A549 (cell line): ENCODE results near the gene RRP8. TPM values are rescaled to one million over a fixed set of nuclear protein-coding genes. Genes with fewer than 3 reads are reported as not detected.

Experiments
- ATAC-seq, 2 experiments: fragments of 200-7000 bp in 1 of 2; fragments of >200 bp in 1 of 2; cut with Nextera tagmentation in 1 of 2; cut with Tn5 transposase in 1 of 2; 3 replicates each; pipeline versions ENCODE4 v1.8.0 to v1.9.1; 2018 to 2020; ENCODE audit warnings: mild to moderate bottlenecking in 1 of 2, moderate library complexity in 1 of 2
- CTCF ChIA-PET: fragments of 300-600 bp; sonication (Branson Sonifier 250); formaldehyde crosslinking; extraction: SDS; loops from one replicate; lab custom pipeline; 2021; ENCODE audit warnings: antibody characterized with exemption, inconsistent platforms; lab: Yijun Ruan, JAX
- POLR2A ChIA-PET: fragments of 350-600 bp; formaldehyde crosslinking; extraction: SDS; loops from one replicate; lab custom pipeline; 2021; ENCODE audit warnings: antibody characterized with exemption, inconsistent platforms; lab: Yijun Ruan, JAX
- DNase-seq, 2 experiments: peaks; one replicate each; pipeline versions ENCODE4 v3.0.0 to v3.0.0-alpha.2; 2011 to 2016; ENCODE audit warnings: low read depth in 1 of 2, low spot score in 1 of 2
- FAIRE-seq: peaks from 2 replicates; lab custom pipeline; 2011; peaks lifted over from hg19 to GRCh38; lab: Jason Lieb, UNC
- H3K27ac ChIP-seq, 2 experiments: fragments of >200 bp; sonication (Bioruptor Twin); formaldehyde crosslinking; 3 replicates each; pipeline ENCODE4 v1.5.1; 2016 to 2017
- H3K4me1 ChIP-seq: fragments of >200 bp; sonication (Bioruptor Twin); formaldehyde crosslinking; 3 replicates; pipeline ENCODE4 v1.6.1; 2016
- H3K4me2 ChIP-seq: fragments of >200 bp; sonication (Bioruptor Twin); formaldehyde crosslinking; 3 replicates; pipeline ENCODE4 v1.6.1; 2016
- H3K4me3 ChIP-seq: fragments of >200 bp; sonication (Bioruptor Twin); formaldehyde crosslinking; 3 replicates; pipeline ENCODE4 v1.5.1; 2016
- H3K9me3 ChIP-seq: fragments of >200 bp; sonication (Bioruptor Twin); formaldehyde crosslinking; 3 replicates; pipeline ENCODE4 v1.6.1; 2016
- BHLHE40 ChIP-seq: IDR thresholded peaks from 2 replicates; pipeline ENCODE4 v1.6.1; 2012; ENCODE audit warnings: low read depth, low read length, inconsistent platforms
- CEBPB ChIP-seq, 2 experiments: fragments of >200 bp in 1 of 2; sonication (Bioruptor Twin) in 1 of 2; formaldehyde crosslinking in 1 of 2; IDR thresholded peaks; 2 replicates each; pipeline ENCODE4 v1.6.1; 2012 to 2016
- CHD2 ChIP-seq: fragments of 150-350 bp; IDR thresholded peaks from 2 replicates; pipeline ENCODE4 v1.6.1; 2014; ENCODE audit warnings: low read length; ENCODE audit not compliant: partially characterized antibody
- CHD4 ChIP-seq: fragments of 200-600 bp; sonication (generic); IDR thresholded peaks from 2 replicates; pipeline ENCODE4 v1.6.1; 2016; ENCODE audit warnings: antibody characterized with exemption, mild to moderate bottlenecking, borderline replicate concordance
- EHF ChIP-seq: fragments of 250-450 bp; sonication (Bioruptor Pico); IDR thresholded peaks from 2 replicates; pipeline ENCODE4 v1.5.0; 2020; ENCODE audit warnings: mild to moderate bottlenecking
- FOSL2 ChIP-seq, 2 experiments: fragments of 450-650 bp in 1 of 2; fragments of >200 bp in 1 of 2; sonication (Bioruptor Twin) in 1 of 2; formaldehyde crosslinking; IDR thresholded peaks; 2 replicates each; pipeline versions ENCODE4 v1.5.0 to v1.6.1; 2016 to 2020; ENCODE audit warnings: mild to moderate bottlenecking in 1 of 2, moderate library complexity in 1 of 2
- HDAC2 ChIP-seq: fragments of 200-600 bp; sonication (generic); IDR thresholded peaks from 2 replicates; pipeline ENCODE4 v1.6.1; 2016
- HOXA7 ChIP-seq: fragments of 250-450 bp; sonication (Bioruptor Pico); IDR thresholded peaks from 2 replicates; pipeline ENCODE4 v1.5.0; 2020; ENCODE audit warnings: mild to moderate bottlenecking, moderate library complexity
- HOXB5 ChIP-seq: fragments of 250-450 bp; sonication (Bioruptor Pico); IDR thresholded peaks from 2 replicates; pipeline ENCODE4 v1.5.0; 2020; ENCODE audit warnings: mild to moderate bottlenecking, moderate library complexity
- JUN ChIP-seq, 2 experiments: fragments of >200 bp; sonication (Bioruptor Twin); formaldehyde crosslinking; IDR thresholded peaks; 2 replicates in 1 of 2; 3 replicates in 1 of 2; pipeline ENCODE4 v1.6.1; 2016 to 2017
- JUNB ChIP-seq: fragments of >200 bp; sonication (Bioruptor Twin); formaldehyde crosslinking; IDR thresholded peaks from 2 replicates; pipeline ENCODE4 v1.6.1; 2016
- KDM1A ChIP-seq: fragments of 200-600 bp; sonication (generic); IDR thresholded peaks from 2 replicates; pipeline ENCODE4 v1.6.1; 2016; ENCODE audit warnings: low read depth, mild to moderate bottlenecking
- NFE2L2 ChIP-seq: fragments of 150-350 bp; conservative IDR thresholded peaks from 2 replicates; pipeline ENCODE4 v1.6.1; 2014; ENCODE audit warnings: low read length
- POLR2AphosphoS2 ChIP-seq: conservative IDR thresholded peaks from 2 replicates; pipeline ENCODE4 v1.6.1; 2012; ENCODE audit warnings: low read length, improper control_type of control experiment, inconsistent platforms
- RARB ChIP-seq: fragments of 250-450 bp; sonication (Bioruptor Pico); IDR thresholded peaks from 2 replicates; pipeline ENCODE4 v1.8.0; 2021; ENCODE audit warnings: mild to moderate bottlenecking, moderate library complexity
- RCOR1 ChIP-seq: fragments of 150-350 bp; IDR thresholded peaks from 2 replicates; pipeline ENCODE4 v1.6.1; 2014; ENCODE audit warnings: antibody characterized with exemption, low read length, low read depth
- RFX5 ChIP-seq: fragments of 450-650 bp; IDR thresholded peaks from 2 replicates; pipeline ENCODE4 v1.7.1; 2014; ENCODE audit warnings: antibody characterized with exemption, mild to moderate bottlenecking, moderate library complexity
- SMC3 ChIP-seq: fragments of >200 bp; sonication (Bioruptor Twin); formaldehyde crosslinking; IDR thresholded peaks from 3 replicates; pipeline ENCODE4 v1.6.1; 2018; ENCODE audit warnings: inconsistent platforms
- TFCP2L1 ChIP-seq: fragments of 250-450 bp; sonication (Bioruptor Pico); IDR thresholded peaks from 2 replicates; pipeline ENCODE4 v1.5.0; 2021; ENCODE audit warnings: mild to moderate bottlenecking
- ZC3H11A ChIP-seq: fragments of 450-650 bp; IDR thresholded peaks from 2 replicates; pipeline ENCODE4 v1.6.1; 2014; ENCODE audit warnings: antibody characterized with exemption, mild to moderate bottlenecking
- ZFP36 ChIP-seq: fragments of 450-650 bp; IDR thresholded peaks from 2 replicates; pipeline ENCODE4 v1.6.1; 2014; ENCODE audit warnings: borderline replicate concordance; ENCODE audit not compliant: partially characterized antibody
- ZSCAN20 ChIP-seq: fragments of 250-450 bp; sonication (Bioruptor Pico); IDR thresholded peaks from 2 replicates; pipeline ENCODE4 v1.8.0; 2022; ENCODE audit warnings: mild to moderate bottlenecking, moderate library complexity
- WGBS: methylation state at CpG from one replicate; pipeline ENCODE4 v1.1.6; 2017; ENCODE audit errors: missing lambda C conversion rate; 5-methylcytosine and 5-hydroxymethylcytosine counted together
- polyA plus RNA-seq, 4 experiments: library from polyadenylated mRNA; depleted of rRNA in 3 of 4; stranded (reverse); fragments of >200 nt; fragmentation: RNase III in 1 of 4; extraction: RNeasy Plus Mini Kit Qiagen cat#74134 plus additional on column Dnase treatment in 1 of 4; gene quantifications; 2 replicates in 3 of 4; 3 replicates in 1 of 4; pipeline ENCODE4 v1.2.3, GENCODE V29; 2011 to 2017
- TF ChIP-seq, protein P1 (sequence below): fragments of >200 bp; sonication (Bioruptor Twin); formaldehyde crosslinking; IDR thresholded peaks from 3 replicates; pipeline ENCODE4 v1.6.1; 2016
- TF ChIP-seq, protein P2 (sequence below): IDR thresholded peaks from 2 replicates; pipeline ENCODE4 v1.6.1; 2012
- TF ChIP-seq, protein P3 (sequence below): fragments of 150-350 bp; IDR thresholded peaks from 2 replicates; pipeline ENCODE4 v1.6.1; 2014; ENCODE audit warnings: low read depth, mild to moderate bottlenecking, low read length

The RRP8 gene
- polyA plus RNA-seq, 2 of the 4 experiments (the other 2 are of a cell fraction), result 14.5 to 25.9 TPM

DNA sequence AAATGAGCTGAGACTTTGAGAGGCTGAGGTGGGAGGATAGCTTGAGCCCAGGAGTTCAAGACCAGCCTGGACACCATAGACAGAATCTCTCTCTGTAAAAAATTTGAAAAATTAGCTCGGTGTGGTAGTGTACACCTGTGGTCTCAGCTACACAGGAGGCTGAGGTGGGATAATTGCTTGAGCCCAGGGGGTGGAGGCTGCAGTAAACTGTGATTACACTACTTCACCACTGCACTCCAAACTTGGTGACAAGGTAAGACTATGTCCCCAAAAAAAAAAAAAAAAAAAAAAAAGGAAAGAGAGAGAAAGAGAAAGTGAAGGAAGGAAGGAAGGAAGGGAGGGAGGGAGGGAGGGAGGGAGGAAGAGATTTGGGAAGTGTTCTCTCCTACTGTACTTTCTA lies 25.3 kb downstream of the RRP8 start:
- ATAC-seq (peak in 1 of 2 experiments; percentile 58; a peak in 3 of 6 replicates), FAIRE-seq (no peak), DNase-seq (no peak)
- H3K4me2 ChIP-seq, result no peak overlapping the region
- WGBS, result 77% methylated on average over 1 of the region's 1 CpG
- ChIA-PET CTCF (no interaction called here), POLR2A (no interaction called here)
- H3K9me3 ChIP-seq, result no peaks in the 10 kb centered on the region; the same call in 2 of the 3 replicates
- no peak for TF ChIP-seq CEBPB (IDR thresholded peaks at IDR 0.05)
- no peak for TF ChIP-seq HOXA7 (CRISPR knock-in tag)
- TF ChIP-seq RCOR1, result no peak
- no peak for TF ChIP-seq TFCP2L1 (CRISPR knock-in tag)
- no peak for TF ChIP-seq BHLHE40
- TF ChIP-seq, all 56 proteins: peak for 0
- Histone ChIP-seq H3K27ac (no peak overlapping the region), H3K4me3 (no peak overlapping the region), H3K4me1 (no peaks in the 10 kb centered on the region)

DNA sequence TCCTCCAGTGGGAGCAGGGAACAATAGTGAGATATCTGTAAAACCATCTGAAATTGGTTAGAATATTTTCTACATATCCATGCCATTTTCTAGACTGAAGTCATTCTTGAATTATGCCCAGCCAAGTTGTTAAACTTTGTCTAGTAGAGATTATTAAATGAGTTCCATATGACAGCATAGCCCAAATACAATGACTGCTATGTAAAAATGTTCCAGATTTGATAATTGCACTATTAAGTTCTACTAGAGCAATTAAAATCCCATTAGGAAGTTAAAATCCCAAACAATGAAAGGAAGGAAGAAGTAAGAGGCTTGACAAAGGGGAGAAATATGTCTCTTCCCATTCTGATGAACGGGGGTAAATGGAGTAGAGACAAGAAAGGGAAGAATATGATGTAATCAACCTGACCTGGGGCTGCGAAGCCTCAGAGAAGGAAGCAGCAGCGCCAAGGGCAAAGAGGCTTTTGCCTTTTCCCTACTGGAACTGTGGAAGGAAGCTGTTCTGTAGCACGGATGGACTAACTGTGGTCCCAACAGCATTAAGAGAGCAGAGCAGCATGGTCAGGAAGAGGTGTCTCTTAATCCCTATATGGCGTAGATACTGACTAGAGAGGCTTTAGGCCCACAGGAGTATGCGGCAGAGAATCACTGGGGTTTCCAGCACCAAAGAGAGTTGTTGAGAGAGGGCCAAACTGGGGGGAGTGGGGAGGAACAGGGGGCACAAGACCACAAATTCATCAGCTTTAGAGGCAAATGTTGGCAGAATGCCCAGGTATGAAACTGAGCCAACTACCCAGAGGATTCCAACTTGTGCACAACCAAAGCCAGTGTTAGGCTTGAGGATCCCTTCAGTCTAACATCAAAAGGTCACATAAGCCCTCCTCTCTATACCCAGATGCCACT lies 26.7 kb downstream of the RRP8 start:
- CTCF ChIA-PET, result interaction anchor here (0.7 kb wide), 1 partner anchor 10 kb away, joined by 3 read pairs; no protein-coding TSS in a partner anchor
- POLR2A ChIA-PET, result no interaction called here
- WGBS, result 77% methylated on average over 5 of the region's 6 CpGs
- DNase-seq (no peak), ATAC-seq (peak in 1 of 2 experiments; percentile 26; a peak in 2 of 6 replicates), FAIRE-seq (no peak)
- H3K4me2 ChIP-seq, result no peak overlapping the region
- no peak overlapping the region for H3K27ac ChIP-seq
- H3K9me3 ChIP-seq, result no peaks in the 10 kb centered on the region
- no peak overlapping the region for H3K4me3 ChIP-seq
- no peak for TF ChIP-seq RFX5
- no peak for TF ChIP-seq CHD4
- no peak for TF ChIP-seq FOSL2 (IDR thresholded peaks at IDR 0.05)
- no peak for TF ChIP-seq FOSL2 (CRISPR knock-in tag; IDR thresholded peaks at IDR 0.05)
- TF ChIP-seq HDAC2, result no peak
- TF ChIP-seq JUN (IDR thresholded peaks at IDR 0.05), result no peak
- no peak for TF ChIP-seq CHD2
- no peak for TF ChIP-seq ZFP36
- TF ChIP-seq HOXB5 (CRISPR knock-in tag), result no peak
- TF ChIP-seq CEBPB (IDR thresholded peaks at IDR 0.05), result no peak
- TF ChIP-seq, protein P1, sequence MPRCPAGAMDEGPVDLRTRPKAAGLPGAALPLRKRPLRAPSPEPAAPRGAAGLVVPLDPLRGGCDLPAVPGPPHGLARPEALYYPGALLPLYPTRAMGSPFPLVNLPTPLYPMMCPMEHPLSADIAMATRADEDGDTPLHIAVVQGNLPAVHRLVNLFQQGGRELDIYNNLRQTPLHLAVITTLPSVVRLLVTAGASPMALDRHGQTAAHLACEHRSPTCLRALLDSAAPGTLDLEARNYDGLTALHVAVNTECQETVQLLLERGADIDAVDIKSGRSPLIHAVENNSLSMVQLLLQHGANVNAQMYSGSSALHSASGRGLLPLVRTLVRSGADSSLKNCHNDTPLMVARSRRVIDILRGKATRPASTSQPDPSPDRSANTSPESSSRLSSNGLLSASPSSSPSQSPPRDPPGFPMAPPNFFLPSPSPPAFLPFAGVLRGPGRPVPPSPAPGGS, result no peak
- TF ChIP-seq NFE2L2, result no peak
- H3K4me1 ChIP-seq, result no peaks in the 10 kb centered on the region

DNA sequence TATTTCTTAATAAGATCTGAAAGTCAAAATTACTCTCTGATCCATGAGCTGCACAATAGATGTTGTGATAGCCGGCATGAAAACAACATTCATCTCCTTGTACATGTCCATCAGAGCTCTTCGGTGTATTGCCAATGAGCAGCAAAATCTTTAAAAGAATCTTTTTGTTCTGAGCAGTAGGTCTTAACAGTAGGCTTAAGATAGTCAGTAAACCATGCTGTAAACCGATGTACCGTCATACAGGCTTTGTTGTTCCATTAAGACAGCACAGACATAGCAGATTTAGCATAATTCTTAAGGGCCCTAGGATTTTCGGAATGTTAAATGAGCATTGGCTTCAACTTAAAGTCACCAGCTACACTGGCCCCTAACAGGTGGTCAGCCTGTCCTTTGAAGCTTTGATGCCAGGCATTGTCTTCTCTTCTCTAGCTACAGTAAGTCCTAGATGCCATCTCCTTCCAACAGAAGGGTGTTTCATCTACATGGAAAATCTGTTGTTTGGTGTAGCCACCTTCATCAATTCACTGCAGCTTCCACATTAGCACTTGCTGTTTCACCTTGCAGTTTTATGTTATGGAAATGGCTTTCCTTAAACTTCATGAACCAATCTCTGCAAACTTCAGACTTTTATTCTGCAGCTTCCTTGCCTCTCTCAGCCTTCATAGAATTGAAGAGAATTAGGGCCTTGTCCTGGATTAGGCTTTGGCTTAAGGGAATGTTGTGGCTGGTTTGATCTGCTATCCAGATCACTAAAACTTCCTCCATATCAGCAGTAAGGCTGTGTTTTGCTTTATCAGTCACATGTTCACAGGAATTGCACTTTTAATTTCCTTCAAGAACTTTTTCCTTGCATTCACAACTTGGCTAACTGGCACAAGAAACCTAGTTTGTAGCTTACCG lies 28.4 kb downstream of the RRP8 start:
- POLR2A ChIA-PET, result no interaction called here
- H3K4me1 ChIP-seq, result no peaks in the 10 kb centered on the region
- H3K9me3 ChIP-seq, result no peaks in the 10 kb centered on the region
- no peak overlapping the region for H3K27ac ChIP-seq
- H3K4me3 ChIP-seq, result no peak overlapping the region
- FAIRE-seq, result no peak
- DNase-seq, result no peak
- 83% methylated on average over 6 of the region's 6 CpGs for WGBS
- CTCF ChIA-PET, result interaction anchor here (1.4 kb wide), 1 partner anchor 44 kb away, joined by 5 read pairs; no protein-coding TSS in a partner anchor
- no peak overlapping the region for H3K4me2 ChIP-seq
- no peak for ATAC-seq
- TF ChIP-seq SMC3, result no peak
- no peak for TF ChIP-seq ZSCAN20 (CRISPR knock-in tag)
- no peak for TF ChIP-seq RARB (CRISPR knock-in tag)
- TF ChIP-seq CHD2, result no peak
- TF ChIP-seq, protein P2, sequence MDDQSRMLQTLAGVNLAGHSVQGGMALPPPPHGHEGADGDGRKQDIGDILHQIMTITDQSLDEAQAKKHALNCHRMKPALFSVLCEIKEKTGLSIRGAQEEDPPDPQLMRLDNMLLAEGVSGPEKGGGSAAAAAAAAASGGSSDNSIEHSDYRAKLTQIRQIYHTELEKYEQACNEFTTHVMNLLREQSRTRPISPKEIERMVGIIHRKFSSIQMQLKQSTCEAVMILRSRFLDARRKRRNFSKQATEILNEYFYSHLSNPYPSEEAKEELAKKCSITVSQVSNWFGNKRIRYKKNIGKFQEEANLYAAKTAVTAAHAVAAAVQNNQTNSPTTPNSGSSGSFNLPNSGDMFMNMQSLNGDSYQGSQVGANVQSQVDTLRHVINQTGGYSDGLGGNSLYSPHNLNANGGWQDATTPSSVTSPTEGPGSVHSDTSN, result no peak
- TF ChIP-seq ZC3H11A, result no peak
- no peak for TF ChIP-seq JUN (IDR thresholded peaks at IDR 0.05)
- no peak for TF ChIP-seq POLR2AphosphoS2
- TF ChIP-seq BHLHE40, result no peak
- no peak for TF ChIP-seq EHF (CRISPR knock-in tag)
- no peak for TF ChIP-seq KDM1A
- TF ChIP-seq, protein P3, sequence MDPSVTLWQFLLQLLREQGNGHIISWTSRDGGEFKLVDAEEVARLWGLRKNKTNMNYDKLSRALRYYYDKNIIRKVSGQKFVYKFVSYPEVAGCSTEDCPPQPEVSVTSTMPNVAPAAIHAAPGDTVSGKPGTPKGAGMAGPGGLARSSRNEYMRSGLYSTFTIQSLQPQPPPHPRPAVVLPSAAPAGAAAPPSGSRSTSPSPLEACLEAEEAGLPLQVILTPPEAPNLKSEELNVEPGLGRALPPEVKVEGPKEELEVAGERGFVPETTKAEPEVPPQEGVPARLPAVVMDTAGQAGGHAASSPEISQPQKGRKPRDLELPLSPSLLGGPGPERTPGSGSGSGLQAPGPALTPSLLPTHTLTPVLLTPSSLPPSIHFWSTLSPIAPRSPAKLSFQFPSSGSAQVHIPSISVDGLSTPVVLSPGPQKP, result no peak
- TF ChIP-seq JUNB, result no peak
